H9 (cell line): Measurements from ENCODE around the gene C7. TPM values are rescaled to one million over a fixed set of nuclear protein-coding genes. Genes with fewer than 3 reads are reported as not detected.

Source experiments
- DNase-seq: peaks from one replicate; pipeline ENCODE4 v3.0.0-alpha.2; 2017
- H2AFZ ChIP-seq: one replicate; pipeline ENCODE4 v1.6.1; 2013; ENCODE audit warnings: mild to moderate bottlenecking, low read length, control low read depth, moderate library complexity
- H2AK5ac ChIP-seq: 2 replicates; pipeline ENCODE4 v1.6.1; 2013; ENCODE audit warnings: low read length, control low read depth, mixed read lengths; ENCODE audit not compliant: insufficient read length
- H2BK120ac ChIP-seq: one replicate; pipeline ENCODE4 v1.6.1; 2013; ENCODE audit warnings: low read depth, mild to moderate bottlenecking, low read length, control low read depth, inconsistent platforms; ENCODE audit not compliant: poor library complexity, severe bottlenecking
- H2BK12ac ChIP-seq: 2 replicates; pipeline ENCODE4 v1.6.1; 2013; ENCODE audit warnings: low read length, control low read depth, mixed read lengths, low read depth; ENCODE audit not compliant: insufficient read length
- H2BK15ac ChIP-seq: 2 replicates; pipeline ENCODE4 v1.6.1; 2013; ENCODE audit warnings: low read depth, low read length, control low read depth
- H2BK20ac ChIP-seq: one replicate; pipeline ENCODE4 v1.6.1; 2013; ENCODE audit warnings: low read depth, mild to moderate bottlenecking, low read length, control low read depth, inconsistent platforms; ENCODE audit not compliant: poor library complexity, severe bottlenecking
- H2BK5ac ChIP-seq: 2 replicates; pipeline ENCODE4 v1.6.1; 2013; ENCODE audit warnings: low read length, control low read depth, mixed read lengths; ENCODE audit not compliant: insufficient read length
- H3K14ac ChIP-seq: 2 replicates; pipeline ENCODE4 v1.6.1; 2013; ENCODE audit warnings: low read length, control low read depth; ENCODE audit not compliant: insufficient read depth
- H3K18ac ChIP-seq: 2 replicates; pipeline ENCODE4 v1.6.1; 2013; ENCODE audit warnings: low read depth, mild to moderate bottlenecking, mixed read lengths, low read length, control low read depth; ENCODE audit not compliant: insufficient read length
- H3K23ac ChIP-seq: 2 replicates; pipeline ENCODE4 v1.6.1; 2013; ENCODE audit warnings: low read length, control low read depth, mixed read lengths, low read depth; ENCODE audit not compliant: insufficient read length
- H3K23me2 ChIP-seq: 2 replicates; pipeline ENCODE4 v1.6.1; 2013; ENCODE audit warnings: low read depth, mild to moderate bottlenecking, mixed read lengths, low read length, control low read depth; ENCODE audit not compliant: insufficient read length, poor library complexity, severe bottlenecking
- H3K27ac ChIP-seq: 2 replicates; pipeline ENCODE4 v1.5.1; 2013; ENCODE audit warnings: low read length, control low read depth, mixed read lengths, low read depth; ENCODE audit not compliant: insufficient read length
- H3K27me3 ChIP-seq: 2 replicates; pipeline ENCODE4 v1.6.1; 2013; ENCODE audit warnings: low read length, control low read depth, inconsistent platforms; ENCODE audit not compliant: insufficient read depth
- H3K4ac ChIP-seq: 2 replicates; pipeline ENCODE4 v1.6.1; 2013; ENCODE audit warnings: low read depth, mild to moderate bottlenecking, control low read depth, inconsistent platforms, low read length, moderate library complexity
- H3K4me1 ChIP-seq: 2 replicates; pipeline ENCODE4 v1.6.1; 2013; ENCODE audit warnings: low read length, control low read depth, inconsistent platforms; ENCODE audit not compliant: insufficient read depth
- H3K4me2 ChIP-seq: 2 replicates; pipeline ENCODE4 v1.6.1; 2013; ENCODE audit warnings: low read length, control low read depth, mixed read lengths; ENCODE audit not compliant: insufficient read length, insufficient read depth
- H3K56ac ChIP-seq: 2 replicates; pipeline ENCODE4 v1.6.1; 2013; ENCODE audit warnings: low read depth, mild to moderate bottlenecking, mixed read lengths, low read length, control low read depth; ENCODE audit not compliant: insufficient read length
- H3K79me1 ChIP-seq: 2 replicates; pipeline ENCODE4 v1.6.1; 2013; ENCODE audit warnings: low read depth, mild to moderate bottlenecking, moderate library complexity, low read length, control low read depth, inconsistent platforms; ENCODE audit not compliant: insufficient read depth, poor library complexity, severe bottlenecking
- H3K79me2 ChIP-seq: 2 replicates; pipeline ENCODE4 v1.6.1; 2013; ENCODE audit warnings: low read length, control low read depth, inconsistent platforms; ENCODE audit not compliant: insufficient read depth
- H3K9ac ChIP-seq: 2 replicates; pipeline ENCODE4 v1.6.1; 2013; ENCODE audit warnings: low read length, control low read depth, mixed read lengths; ENCODE audit not compliant: insufficient read length; ENCODE audit errors: extremely low read depth
- H3K9me3 ChIP-seq: one replicate; pipeline ENCODE4 v1.6.1; 2013; ENCODE audit warnings: low read depth, low read length, inconsistent platforms; ENCODE audit not compliant: control insufficient read depth
- H3T11ph ChIP-seq: one replicate; pipeline ENCODE4 v1.6.1; 2013; ENCODE audit warnings: mild to moderate bottlenecking, low read length, control low read depth, inconsistent platforms
- H4K20me1 ChIP-seq: one replicate; pipeline ENCODE4 v1.6.1; 2013; ENCODE audit not compliant: control insufficient read depth, insufficient read length, insufficient read depth
- H4K5ac ChIP-seq: 2 replicates; pipeline ENCODE4 v1.6.1; 2013; ENCODE audit warnings: low read depth, mild to moderate bottlenecking, mixed read lengths, low read length, control low read depth; ENCODE audit not compliant: insufficient read length
- H4K8ac ChIP-seq: replicated peaks from 2 replicates; pipeline ENCODE4 v1.6.1; 2013; ENCODE audit warnings: low read length, control low read depth, mixed read lengths, low read depth; ENCODE audit not compliant: insufficient read length
- H4K91ac ChIP-seq: 2 replicates; pipeline ENCODE4 v1.6.1; 2013; ENCODE audit warnings: low read depth, mild to moderate bottlenecking, moderate library complexity, mixed read lengths, low read length, control low read depth; ENCODE audit not compliant: insufficient read length
- H3K27ac Mint-ChIP-seq, 3 experiments: 2 replicates in 2 of 3; 3 replicates in 1 of 3; pipeline ENCODE4 v1.8.0; 2020 to 2021; ENCODE audit warnings: mixed read lengths in 3 of 3, mild to moderate bottlenecking in 1 of 3, moderate library complexity in 1 of 3
- H3K27me3 Mint-ChIP-seq: 2 replicates; pipeline ENCODE4 v1.8.0; 2021; ENCODE audit warnings: low read depth, mild to moderate bottlenecking, moderate library complexity, mixed read lengths
- H3K36me3 Mint-ChIP-seq, 3 experiments: 2 replicates in 2 of 3; 3 replicates in 1 of 3; pipeline ENCODE4 v1.8.0; 2020 to 2021; ENCODE audit warnings: low read depth in 3 of 3, mixed read lengths in 3 of 3; ENCODE audit not compliant: insufficient read depth in 1 of 3
- H3K4me1 Mint-ChIP-seq, 2 experiments: 2 replicates each; pipeline ENCODE4 v1.8.0; 2020; ENCODE audit warnings: mixed read lengths in 2 of 2
- H3K4me3 Mint-ChIP-seq, 2 experiments: 2 replicates in 1 of 2; 3 replicates in 1 of 2; pipeline ENCODE4 v1.8.0; 2020 to 2021; ENCODE audit warnings: mild to moderate bottlenecking in 2 of 2, mixed read lengths in 2 of 2, moderate library complexity in 1 of 2
- H3K9me3 Mint-ChIP-seq, 2 experiments: 2 replicates in 1 of 2; 3 replicates in 1 of 2; pipeline ENCODE4 v1.8.0; 2020; ENCODE audit warnings: mild to moderate bottlenecking in 2 of 2, mixed read lengths in 2 of 2, moderate library complexity in 1 of 2
- WGBS: extraction: QIAGEN DNeasy Blood & Tissue Kit; methylation state at CpG from one replicate; pipeline ENCODE4 v1.1.7; 2013; ENCODE audit warnings: missing lambda C conversion rate, low lambda C conversion rate, mixed read lengths; ENCODE audit not compliant: insufficient read length; ENCODE audit errors: extremely low coverage; 5-methylcytosine and 5-hydroxymethylcytosine counted together
- total RNA-seq: library from RNA; stranded (reverse); gene quantifications from 2 replicates; pipeline ENCODE4 v1.2.1, GENCODE V29; 2021
- TF ChIP-seq, protein P1 (sequence below): fragments of 200-600 bp; sonication (generic); conservative IDR thresholded peaks from 3 replicates; pipeline ENCODE4 v1.8.0; 2021; ENCODE audit warnings: antibody characterized with exemption, mild to moderate bottlenecking

C7 gene
- total RNA-seq, 1 experiment from 2014 or later: 0.52 TPM

DNA sequence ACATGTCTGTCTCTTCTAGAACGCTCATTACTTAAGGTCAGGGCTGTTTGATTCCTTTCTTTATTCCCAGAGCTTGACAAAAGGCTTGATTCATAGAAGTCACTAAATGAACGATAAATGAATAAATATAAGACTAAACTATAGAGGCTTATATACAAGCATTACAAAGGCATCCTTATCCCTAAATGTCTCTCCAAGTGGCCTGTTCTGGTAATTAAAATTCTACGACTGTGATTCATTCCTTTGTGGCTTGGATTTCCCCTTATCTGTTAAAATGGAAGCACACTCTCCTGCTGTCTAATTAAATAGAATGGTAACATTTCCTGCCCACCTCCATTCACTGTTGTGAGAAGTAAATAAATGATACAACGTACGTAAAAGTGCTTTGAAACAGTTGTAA, 49.5 kb downstream of the C7 start:
- H2AK5ac ChIP-seq: no peak overlapping the region
- H3K14ac ChIP-seq: no peak overlapping the region
- Mint-ChIP-seq H3K36me3 (peaks cover 0 to 9% (median 3%) of the 10 kb centered on the region in 3 experiments; a peak in 3 of 7 replicates), H3K9me3 (peaks cover 12 to 16% of the 10 kb centered on the region in 2 experiments), H3K4me1 (peaks cover 9 to 16% of the 10 kb centered on the region in 2 experiments), H3K4me3 (no peak overlapping the region), H3K27me3 (no peaks in the 10 kb centered on the region), H3K27ac (no peak overlapping the region)
- H3K9ac ChIP-seq: no peak overlapping the region
- H3K4me2 ChIP-seq: no peak overlapping the region
- H3K23me2 ChIP-seq: no peaks in the 10 kb centered on the region
- H3K56ac ChIP-seq: no peak overlapping the region
- no CpG with 5 or more reads among the region's 5 CpGs for WGBS
- H3T11ph ChIP-seq: no peak overlapping the region
- no peaks in the 10 kb centered on the region for H3K79me1 ChIP-seq
- H4K91ac ChIP-seq: no peak overlapping the region
- H3K27ac ChIP-seq: no peak overlapping the region
- H3K18ac ChIP-seq: no peak overlapping the region
- no peak overlapping the region for H3K4ac ChIP-seq
- H2BK5ac ChIP-seq: no peak overlapping the region
- H4K5ac ChIP-seq: no peak overlapping the region
- H2AFZ ChIP-seq: no peak overlapping the region
- DNase-seq: no peak
- no peaks in the 10 kb centered on the region for H3K9me3 ChIP-seq
- peaks cover 3% of the 10 kb centered on the region for H3K4me1 ChIP-seq
- no peaks in the 10 kb centered on the region for H4K20me1 ChIP-seq
- H2BK20ac ChIP-seq: no peak overlapping the region
- no peaks in the 10 kb centered on the region for H3K79me2 ChIP-seq
- H2BK15ac ChIP-seq: no peak overlapping the region
- TF ChIP-seq, protein P1, sequence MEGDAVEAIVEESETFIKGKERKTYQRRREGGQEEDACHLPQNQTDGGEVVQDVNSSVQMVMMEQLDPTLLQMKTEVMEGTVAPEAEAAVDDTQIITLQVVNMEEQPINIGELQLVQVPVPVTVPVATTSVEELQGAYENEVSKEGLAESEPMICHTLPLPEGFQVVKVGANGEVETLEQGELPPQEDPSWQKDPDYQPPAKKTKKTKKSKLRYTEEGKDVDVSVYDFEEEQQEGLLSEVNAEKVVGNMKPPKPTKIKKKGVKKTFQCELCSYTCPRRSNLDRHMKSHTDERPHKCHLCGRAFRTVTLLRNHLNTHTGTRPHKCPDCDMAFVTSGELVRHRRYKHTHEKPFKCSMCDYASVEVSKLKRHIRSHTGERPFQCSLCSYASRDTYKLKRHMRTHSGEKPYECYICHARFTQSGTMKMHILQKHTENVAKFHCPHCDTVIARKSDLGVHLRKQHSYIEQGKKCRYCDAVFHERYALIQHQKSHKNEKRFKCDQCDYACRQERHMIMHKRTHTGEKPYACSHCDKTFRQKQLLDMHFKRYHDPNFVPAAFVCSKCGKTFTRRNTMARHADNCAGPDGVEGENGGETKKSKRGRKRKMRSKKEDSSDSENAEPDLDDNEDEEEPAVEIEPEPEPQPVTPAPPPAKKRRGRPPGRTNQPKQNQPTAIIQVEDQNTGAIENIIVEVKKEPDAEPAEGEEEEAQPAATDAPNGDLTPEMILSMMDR: no peak
- H3K27me3 ChIP-seq: no peaks in the 10 kb centered on the region
- no peak overlapping the region for H4K8ac ChIP-seq
- no peak overlapping the region for H2BK120ac ChIP-seq
- no peak overlapping the region for H2BK12ac ChIP-seq
- no peak overlapping the region for H3K23ac ChIP-seq
